Measurements from ENCODE around the gene AAK1.

Gene AAK1

DNA sequence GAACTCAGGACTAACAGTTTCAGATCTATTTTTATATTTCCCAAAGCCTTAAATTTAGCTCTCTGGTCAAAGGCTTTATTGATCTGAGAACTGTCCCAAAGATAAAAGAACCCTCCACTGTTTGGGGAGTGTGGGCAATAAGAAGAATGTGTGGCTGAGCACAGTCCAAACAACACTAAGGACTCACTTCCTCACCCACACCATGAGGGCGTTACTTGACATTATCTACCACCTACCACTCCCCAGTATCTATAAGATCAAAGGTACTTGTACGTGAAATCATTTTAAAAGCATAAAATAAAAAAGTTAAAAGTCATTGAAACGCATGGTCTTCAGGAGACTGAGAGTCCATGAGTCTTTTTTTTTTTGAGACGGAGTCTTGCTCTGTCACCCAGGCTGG is 151.7 kb downstream of the AAK1 start:
- no peak for DNase-seq (ENCODE audit: low read depth)

DNA sequence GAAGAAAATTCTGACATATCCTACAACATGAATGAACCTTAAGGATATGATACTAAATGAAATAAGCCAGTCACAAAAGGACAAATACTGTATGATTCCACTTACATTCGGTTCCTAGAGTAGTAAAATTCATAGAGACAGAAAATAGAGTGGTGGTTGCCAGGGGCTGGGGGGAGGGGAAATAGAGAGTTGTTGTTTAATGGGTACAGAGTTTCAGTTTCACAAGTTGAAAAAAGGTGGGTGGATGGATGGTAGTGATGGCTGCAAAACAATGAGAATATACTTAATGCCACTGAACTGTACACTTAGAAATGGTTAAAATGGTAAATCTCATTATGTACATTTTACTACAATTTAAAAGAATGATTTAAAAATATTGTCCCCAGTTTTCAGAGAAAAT is 153.1 kb downstream of the AAK1 start:
- DNase-seq (ENCODE audit: low read depth): no peak

DNA sequence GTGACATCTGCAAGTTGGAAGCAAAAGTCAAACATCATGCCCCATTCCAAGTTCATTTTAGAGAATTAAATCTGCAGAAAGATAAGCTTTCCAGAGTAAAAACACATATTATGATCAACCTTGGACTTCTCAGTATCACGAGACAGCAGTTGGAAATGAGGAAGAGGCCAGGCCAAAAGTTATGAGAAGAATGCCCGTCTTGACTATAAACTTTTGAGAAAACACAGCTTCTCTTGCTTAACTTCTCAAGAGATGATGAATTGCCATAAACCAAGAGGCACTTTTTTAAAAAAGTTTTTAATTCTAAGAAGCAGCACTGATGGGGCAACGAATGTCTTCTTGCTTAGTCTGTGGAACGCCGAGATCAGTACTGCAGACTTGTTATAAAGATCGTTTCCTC is 153.7 kb downstream of the AAK1 start:
- DNase-seq (ENCODE audit: low read depth): no peak

DNA sequence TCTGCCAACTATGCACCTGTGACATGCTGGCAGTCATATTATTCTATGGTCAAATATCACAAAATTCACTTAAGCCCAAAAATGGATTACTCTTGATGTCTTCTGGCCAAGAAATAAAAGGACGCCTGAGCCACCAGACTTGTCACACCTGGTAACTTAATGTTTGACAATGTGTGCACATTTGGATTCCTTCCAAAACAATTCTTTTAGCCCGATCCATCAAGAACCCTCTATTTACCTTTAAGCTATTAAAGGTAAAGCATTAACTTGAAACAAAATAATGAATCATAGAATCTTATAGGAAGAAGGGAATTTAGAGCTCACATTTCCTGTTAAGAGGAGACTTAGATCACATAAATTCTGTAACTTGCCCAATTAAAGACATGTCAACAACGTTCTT is 159.8 kb downstream of the AAK1 start:
- DNase-seq (ENCODE audit: low read depth): no peak

DNA sequence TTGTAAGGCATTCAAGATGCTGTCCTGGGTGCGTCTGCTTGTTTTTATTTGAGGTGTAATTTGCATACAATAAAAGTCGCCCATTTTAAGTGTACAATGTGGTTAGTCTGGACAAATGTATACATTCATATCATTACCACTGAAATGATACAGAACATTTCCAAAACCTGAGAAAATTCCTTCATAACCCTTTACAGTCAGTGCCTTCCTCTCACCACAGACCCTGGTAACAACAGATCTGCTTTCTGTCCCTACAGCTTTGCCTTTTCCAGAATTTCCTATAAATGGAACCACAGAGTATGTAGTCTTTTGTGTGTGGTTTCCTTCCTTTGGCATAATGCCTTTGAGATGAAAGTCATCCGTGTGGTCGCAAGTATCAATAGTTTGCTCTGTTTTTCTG is 160.5 kb downstream of the AAK1 start:
- no peak for DNase-seq (ENCODE audit: low read depth)

DNA sequence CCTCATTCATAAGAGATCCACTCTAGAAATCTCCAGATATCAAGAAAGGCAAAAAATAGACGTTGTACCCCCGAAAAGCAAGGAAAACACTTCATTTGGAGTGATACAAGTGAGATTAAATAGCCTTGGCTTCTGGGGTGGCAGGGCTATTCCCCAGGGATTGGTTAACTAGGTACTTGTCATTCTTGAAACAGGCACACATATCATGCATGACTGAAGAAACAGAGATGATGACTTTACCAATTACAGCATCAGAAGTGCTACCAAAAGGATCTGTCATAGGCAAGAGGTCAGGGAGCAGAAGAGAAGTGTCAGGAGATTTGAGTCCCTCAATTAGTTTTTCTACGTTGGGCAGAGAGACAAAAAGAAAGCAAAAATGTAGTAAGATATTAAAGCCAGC is 161.1 kb downstream of the AAK1 start:
- DNase-seq (ENCODE audit: low read depth): no peak

DNA sequence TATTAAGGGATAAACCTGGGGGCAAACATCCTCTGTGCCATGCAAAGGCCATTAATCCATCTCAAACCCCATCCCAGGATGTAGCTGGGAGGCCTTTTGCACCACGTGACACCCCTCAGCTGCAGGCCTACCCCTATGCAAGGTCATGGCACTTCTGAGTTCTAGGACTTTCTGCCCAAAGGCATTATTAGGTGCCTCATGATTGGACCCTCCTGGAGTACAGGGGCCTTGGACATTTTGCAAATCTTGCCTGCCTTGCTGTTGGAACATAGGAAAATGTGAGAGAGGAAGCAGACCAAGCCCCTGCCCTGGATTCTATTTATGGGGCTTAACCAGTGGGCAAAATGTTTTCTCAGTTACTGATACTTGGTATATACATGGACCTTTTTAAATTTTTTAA is 162.1 kb downstream of the AAK1 start:
- no peak for DNase-seq (ENCODE audit: low read depth)

DNA sequence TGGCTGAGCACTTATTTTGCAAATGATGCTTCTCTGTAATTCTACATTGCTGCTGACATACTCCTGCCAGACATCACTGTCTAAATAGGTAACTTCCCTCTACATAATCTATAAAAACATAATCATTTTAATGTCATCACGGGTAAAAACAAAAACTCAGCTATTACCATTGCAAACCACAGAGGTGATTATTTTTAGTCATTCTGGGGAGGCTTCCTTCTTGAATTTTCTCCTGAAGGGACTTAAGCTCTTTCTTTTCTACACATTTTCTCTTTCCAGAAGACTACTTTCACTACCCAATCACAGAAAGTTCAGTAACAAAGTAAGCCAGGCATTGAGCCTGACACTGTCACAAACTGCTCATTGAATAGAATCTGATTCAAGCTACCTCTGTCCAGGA is 165.9 kb downstream of the AAK1 start:
- DNase-seq (ENCODE audit: low read depth): no peak

DNA sequence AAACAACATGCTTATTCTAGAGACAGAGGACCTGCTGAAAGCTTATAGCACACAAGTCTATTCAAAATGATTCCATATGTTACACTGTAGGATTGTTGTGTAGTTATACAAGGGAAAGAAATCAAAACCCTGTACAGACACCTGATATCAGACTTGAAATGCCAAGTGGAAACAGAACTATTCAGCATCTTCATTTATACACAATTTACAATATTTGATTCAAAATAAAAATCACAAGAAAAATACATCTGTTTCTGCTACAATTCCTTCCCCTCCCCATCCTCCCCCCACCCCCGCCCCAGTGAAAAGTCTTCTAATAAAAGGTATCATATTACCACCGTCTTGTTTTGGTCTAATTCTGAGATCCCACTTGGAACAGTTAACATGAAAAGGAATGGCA is 168.9 kb downstream of the AAK1 start:
- no peak for DNase-seq (ENCODE audit: low read depth)

DNA sequence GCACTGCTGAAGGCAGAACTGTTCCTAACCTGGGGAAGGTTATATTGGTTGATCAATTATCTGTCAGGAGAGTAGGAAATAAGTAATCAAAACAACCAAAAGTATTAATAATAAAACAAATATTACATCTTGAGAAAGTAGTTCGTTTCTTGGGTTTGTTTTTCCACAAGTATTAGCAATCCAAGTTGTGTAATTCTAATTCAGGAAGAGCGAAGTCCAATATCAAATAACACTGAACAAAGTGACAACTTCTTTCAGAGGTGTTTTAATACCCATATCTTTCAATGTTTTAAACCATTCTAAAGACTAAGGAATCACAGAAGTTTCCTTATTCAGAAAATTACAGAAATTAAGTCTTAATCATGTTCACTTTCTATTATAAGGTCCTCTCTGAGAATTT is 171.7 kb downstream of the AAK1 start:
- DNase-seq (ENCODE audit: low read depth): no peak

DNA sequence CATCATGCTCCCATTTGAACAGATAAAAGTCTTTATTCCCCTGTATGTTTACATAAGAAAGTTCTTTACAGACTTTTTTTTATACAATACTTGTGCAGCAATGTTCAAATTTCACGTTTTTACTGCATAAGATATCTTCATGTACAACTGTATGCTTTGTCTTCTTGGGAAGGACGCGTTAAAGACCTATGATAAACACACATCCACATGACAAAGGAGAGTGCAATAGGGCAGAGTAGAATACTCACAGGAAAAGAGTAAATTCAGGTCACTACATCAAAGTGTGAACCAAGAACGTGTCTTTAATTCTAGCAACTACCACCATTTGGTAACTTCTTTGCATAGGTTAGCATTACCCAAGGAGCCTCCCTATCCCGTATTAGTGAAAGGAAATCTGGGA is 172.6 kb downstream of the AAK1 start:
- DNase-seq (ENCODE audit: low read depth): no peak

DNA sequence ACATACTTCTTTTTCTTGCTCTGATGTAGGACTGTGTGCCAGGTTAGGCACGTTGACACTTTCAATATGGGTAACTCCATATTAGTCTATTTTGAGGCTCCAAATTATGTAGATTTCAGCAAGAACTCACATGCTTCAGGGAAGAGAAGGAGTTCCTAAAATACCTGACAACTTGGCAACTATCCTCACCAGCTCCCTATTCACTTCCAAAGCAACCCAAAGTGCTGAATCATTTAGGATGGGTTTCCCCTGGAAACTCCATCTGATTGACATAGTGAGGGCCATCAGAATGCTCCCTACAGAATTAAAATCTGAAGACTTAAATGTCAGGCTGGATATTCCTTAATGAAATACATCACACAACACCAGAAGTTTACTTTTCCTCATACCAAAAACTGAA is 173.8 kb downstream of the AAK1 start:
- no peak for DNase-seq (ENCODE audit: low read depth)

DNA sequence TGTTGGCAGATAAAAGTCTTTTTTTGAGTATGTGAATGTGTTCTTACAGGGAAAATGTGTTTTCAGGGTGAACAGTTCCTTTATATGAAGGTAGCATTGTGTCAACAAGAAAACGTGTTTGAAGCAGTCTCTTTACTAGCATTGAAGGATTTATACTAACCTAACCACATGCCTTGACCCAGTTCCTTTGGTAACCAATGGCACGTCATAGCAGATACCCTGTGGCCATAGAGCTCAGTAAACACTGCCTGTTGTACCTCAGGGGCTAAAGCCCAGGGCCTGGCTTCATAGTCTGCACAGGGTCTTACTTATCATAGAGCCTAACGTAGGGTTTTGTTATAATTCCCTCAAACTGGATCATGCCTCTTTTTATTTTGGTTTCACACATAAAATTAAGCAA is 174.2 kb downstream of the AAK1 start:
- DNase-seq (ENCODE audit: low read depth): no peak

DNA sequence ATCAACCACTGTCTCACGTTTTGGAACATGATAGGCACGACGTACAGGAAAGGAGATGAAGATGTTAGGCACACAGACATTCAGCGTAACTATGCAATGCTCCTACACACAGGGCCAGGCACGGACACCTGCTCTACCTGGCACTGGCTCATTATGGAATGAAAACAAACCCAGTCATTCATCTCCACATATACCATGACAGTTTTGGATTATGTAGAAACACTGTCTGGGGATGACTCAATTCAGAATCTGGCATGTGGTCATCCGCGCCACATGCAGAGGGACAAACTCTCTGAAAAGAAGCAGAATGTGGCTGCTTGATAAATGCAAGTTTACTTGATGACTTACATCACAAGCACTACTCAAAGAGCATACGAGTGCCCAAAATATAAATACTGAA is 176.8 kb downstream of the AAK1 start:
- DNase-seq (ENCODE audit: low read depth): no peak

DNA sequence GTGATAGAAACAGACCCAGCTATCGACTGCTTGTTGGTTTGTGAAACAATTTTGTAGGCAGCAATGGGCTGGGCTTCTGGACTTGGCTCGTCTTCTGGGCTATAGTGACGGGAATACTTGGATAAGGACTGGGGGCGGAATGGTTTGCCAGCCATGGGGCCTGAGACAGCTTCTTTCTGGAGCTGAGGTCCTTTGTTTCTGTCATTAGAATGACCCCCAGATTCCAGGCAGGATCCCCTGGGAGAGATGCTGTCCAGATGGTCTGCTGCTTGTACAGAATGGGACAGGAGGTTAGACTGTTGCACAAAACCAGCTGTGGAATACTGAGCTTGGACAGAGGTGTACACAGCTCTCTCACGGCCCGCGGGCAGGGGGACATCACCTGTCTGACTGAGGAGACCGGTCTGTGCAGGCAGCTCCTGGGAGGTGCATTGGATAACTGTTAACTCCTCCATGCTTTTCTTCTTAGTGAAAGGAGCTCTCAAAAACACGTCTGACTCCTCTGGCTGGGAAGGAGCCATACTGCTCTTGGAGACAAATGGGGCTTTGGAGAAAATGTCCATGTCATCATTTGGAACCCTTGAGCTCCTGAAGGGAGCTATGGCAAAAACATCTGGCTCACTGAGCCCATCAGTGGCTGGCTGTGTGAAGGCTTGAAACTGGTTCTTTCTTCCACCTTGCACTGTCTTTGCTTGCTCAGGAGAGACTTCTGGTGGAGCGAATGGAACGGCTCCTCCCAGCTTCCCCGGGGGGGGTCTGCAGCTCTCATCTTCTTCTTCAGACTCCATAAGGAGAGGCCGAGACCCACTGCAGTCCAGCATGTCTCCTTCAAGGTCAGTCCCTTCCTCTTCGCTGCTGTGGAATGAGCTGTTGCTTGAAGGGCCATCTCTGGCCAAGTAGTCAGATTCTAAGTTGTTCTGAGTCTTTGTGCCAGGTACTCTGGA is 177.8 kb downstream of the AAK1 start:
- DNase-seq (ENCODE audit: low read depth): no peak

DNA sequence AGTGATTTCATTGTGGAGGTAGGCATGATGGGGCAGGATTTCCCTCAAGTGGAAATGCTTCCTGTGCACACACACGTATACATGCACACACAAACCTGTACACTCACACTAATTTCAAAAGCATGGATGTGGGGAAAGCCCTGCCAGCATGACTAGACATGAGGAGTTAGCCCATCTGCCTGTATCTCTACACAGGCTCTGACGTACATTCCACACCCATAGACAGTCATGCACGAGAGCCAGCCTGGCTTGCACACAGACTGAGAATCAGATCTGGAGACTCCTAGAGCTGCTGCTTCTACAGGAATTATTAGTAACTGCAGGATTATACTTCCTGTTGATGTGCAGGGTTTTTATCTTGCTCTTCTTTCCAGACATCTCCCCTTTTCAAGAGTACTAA is 179.0 kb downstream of the AAK1 start:
- DNase-seq (ENCODE audit: low read depth): no peak

DNA sequence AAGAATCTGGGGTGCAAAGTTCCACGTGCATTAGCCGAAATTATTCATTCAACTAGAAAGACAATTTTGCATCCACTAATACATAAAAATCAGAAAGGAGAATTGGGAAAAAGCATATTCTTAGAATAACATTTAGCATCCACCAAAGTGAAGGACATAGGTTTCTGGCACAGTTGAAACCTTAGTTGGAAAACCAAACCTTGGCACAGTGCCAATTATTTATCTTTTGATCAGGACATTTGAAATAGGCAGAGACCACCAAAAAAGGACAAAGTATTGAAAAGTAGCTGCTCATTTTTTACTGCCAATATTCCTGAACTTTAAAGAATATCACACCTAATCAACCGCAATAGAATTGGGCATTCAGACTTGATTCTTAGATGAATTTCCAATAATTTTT is 180.8 kb downstream of the AAK1 start:
- no peak for DNase-seq (ENCODE audit: low read depth)

DNA sequence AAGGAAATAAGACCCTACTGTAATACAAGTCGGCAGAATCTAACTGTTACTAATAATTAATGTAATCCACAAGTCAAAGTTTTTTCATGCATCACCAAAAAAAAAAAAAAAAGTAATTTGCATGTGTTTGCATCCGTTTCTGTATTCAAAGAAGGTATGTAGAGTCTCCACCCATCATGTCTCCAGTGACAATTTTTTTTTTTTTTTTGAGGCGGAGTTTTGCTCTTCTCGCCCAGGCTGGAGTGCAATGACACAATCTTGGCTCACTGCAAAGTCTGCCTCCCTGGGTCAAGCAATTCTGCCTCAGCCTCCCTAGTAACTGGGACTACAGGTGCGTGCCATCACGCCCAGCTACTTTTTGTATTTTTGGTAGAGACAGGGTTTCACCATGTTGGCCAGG is 182.1 kb downstream of the AAK1 start:
- DNase-seq (ENCODE audit: low read depth): no peak

DNA sequence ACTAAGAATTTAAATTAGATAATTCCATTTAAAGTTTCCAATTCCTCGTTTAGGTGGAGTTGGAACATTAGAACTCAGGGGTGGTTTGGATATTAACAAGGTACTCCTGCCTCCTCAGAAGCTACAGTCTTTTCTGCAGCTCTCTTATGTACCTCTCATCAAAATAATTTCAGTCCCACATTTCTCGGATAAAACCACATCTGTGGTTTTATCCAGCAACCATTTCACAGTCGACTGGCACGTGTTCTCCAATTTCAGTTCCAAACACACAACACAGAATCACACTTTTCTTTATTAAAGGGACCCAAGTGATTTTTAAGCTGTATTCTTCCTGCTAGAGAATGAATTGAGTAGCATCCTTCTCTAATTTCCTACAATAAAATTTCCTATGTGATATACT is 183.6 kb downstream of the AAK1 start:
- DNase-seq (ENCODE audit: low read depth): no peak

DNA sequence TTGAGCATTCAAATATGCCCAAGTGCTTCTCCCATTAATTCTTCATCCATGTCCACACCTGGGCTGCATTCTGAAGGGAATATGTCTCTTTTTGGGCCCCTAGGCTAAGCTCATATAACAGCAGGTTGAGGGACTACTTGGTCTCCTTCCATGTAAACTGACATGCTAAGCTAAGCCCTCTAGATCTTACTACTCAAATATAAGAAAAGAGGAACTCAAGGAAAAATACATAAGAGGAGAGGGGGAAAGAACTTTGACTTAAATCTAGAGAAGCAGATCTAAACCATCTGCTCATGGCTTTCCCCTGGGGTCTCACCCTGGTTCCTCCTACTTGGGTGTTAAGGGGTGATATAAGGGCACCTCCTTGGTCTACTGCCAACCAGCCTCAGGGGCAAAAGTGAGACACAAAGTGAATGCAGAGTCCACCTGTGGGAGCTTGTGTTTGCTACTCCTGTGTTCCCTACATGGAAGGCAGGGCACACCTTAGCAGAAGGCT is 186.5 kb downstream of the AAK1 start:
- no peak for DNase-seq (ENCODE audit: low read depth)

DNA sequence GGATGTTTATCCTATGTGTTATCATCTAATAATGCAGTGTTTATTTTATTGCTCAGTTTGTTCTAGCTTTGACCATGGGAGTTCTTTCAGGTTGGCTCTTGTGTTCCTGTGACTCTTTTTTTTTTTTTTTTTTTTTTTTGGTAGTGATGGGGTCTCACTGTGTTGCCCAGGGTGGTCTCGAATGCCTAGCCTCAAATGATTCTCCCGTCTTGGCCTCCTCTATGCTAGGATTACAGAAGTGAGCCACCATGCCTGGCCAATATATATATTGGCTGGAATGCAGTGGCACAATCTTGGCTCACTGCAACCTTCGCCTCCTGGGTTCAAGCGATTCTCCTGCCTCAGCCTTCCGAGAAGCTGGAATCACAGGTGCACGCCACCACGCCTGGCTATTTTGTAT is 187.4 kb downstream of the AAK1 start:
- DNase-seq (ENCODE audit: low read depth): no peak

DNA sequence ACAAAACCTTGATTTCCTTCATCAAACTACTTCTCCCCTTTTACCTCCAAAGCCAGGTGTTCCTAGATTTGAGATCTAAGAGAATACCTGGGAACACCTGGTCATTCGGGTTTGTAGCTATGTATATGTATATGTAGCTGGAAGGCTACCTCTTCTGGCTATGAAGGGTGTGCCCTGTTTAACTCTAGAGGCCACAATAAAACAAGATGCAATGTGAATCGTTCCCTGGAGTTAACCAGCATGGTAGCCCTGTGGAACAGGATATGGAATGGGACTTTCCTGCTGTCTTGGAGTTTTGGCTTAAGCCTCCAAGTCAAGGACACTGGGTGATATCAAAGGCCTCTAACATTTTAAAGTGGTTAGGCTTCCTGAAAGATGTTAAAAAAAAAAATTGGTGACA is 188.6 kb downstream of the AAK1 start:
- no peak for DNase-seq (ENCODE audit: low read depth)

DNA sequence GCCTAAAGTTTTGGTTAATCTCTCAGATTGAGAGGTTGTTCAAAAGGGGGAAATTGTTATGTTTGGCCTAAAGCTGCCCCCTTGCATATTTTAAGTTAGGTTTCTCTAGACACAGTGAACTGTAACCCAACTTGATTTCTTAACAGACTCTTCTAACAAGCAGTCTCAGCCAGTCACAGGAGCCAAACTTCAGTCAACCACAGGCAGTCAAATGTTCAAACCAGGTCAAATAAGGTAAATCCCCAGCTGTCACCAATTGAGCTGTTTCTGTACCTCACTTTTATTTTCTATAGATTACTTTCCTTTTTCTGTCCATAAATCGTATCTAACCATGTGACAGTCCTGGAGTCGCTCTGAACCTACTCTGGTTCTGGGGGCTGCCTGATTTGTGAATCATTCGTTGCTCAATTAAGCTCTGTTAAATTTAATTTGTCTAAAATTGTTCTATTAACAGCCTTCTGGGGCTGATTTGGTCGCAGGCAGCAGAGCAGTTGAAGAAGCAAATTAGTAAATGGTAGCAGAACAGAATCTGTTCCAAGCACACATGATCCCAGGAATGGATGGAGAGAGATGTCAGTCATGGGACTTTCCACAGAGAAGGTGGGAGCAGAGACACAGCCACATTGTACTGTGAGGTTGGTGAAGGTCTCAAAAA is 189.9 kb downstream of the AAK1 start:
- DNase-seq (ENCODE audit: low read depth): no peak

DNA sequence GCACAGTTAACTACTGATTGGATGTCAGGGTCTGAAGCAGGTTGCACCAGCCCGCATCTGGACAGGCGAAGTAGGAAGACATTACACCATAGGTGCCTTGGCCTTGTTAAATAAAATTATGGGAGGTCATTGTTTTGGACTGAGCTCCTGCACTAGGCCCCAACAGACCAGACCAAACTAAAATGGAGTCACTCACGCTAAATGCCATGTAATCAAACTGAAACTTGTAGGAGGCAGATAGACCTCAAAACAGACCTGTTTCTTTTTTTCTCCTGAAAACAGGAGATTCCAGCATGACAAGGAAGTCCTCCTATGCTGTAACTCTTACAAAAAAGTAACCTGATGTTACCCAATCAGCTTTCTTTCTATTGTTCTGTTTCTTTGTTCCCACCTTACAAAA is 190.9 kb downstream of the AAK1 start:
- DNase-seq (ENCODE audit: low read depth): no peak

Data from GM04503 (cell line).